HEK293 (cell line): ENCODE measurements around the gene SDC3.

Experiments
- ATF2 ChIP-seq: fragments of 450-650 bp; formaldehyde crosslinking; IDR thresholded peaks from 2 replicates; pipeline ENCODE4 v1.5.1; 2016; ENCODE audit warnings: missing biosample characterization, missing genetic modification characterization, low read depth
- KLF7 ChIP-seq: fragments of 450-650 bp; formaldehyde crosslinking; IDR thresholded peaks from 2 replicates; pipeline ENCODE4 v1.5.1; 2016; ENCODE audit warnings: missing biosample characterization, missing genetic modification characterization, borderline replicate concordance
- MZF1 ChIP-seq: fragments of 450-650 bp; formaldehyde crosslinking; IDR thresholded peaks from 2 replicates; pipeline ENCODE4 v1.5.1; 2017; ENCODE audit warnings: missing biosample characterization, missing genetic modification characterization, borderline replicate concordance
- PRDM4 ChIP-seq: fragments of 450-650 bp; formaldehyde crosslinking; IDR thresholded peaks from 2 replicates; pipeline ENCODE4 v1.5.1; 2017; ENCODE audit warnings: missing biosample characterization, missing genetic modification characterization
- ZNF202 ChIP-seq: fragments of 450-650 bp; formaldehyde crosslinking; IDR thresholded peaks from 2 replicates; pipeline ENCODE4 v1.5.1; 2016; ENCODE audit warnings: missing biosample characterization, missing genetic modification characterization, borderline replicate concordance
- ZNF501 ChIP-seq: fragments of 450-650 bp; formaldehyde crosslinking; IDR thresholded peaks from 2 replicates; pipeline ENCODE4 v1.5.1; 2016; ENCODE audit warnings: missing biosample characterization, missing genetic modification characterization

- TF ChIP-seq ATF2 (tag by site-specific recombination): no peak
- TF ChIP-seq MZF1: no peak
- no peak for TF ChIP-seq KLF7
- no peak for TF ChIP-seq PRDM4 (tag by site-specific recombination)
- TF ChIP-seq ZNF501 (tag by site-specific recombination): no peak
- TF ChIP-seq ZNF202: no peak
Observed at GRCh38 chr1:30860320-30860652, 48.3 kb downstream of the SDC3 start.
